Effector CD8-positive, alpha-beta T cell (primary cell): Measurements from ENCODE around the gene NFXL1.
A peak's percentile ranks its signal among the peaks of the same experiment; 100 is the strongest.
"Not testable (repeated sequence)": the region's sequence is repeated elsewhere in the genome, so short reads cannot be mapped to it uniquely, and the experiment has no call there.

Experiments used
- DNase-seq: peaks from one replicate; lab custom pipeline; 2025; lab: John Stamatoyannopoulos, UW
- total RNA-seq, 4 experiments: gene quantifications; one replicate each; lab custom pipeline; 2026; lab: John Stamatoyannopoulos, UW

Gene NFXL1
- 17.2 to 25.3 (median 20.1) reads per million in 4 experiments for total RNA-seq

- DNase-seq = peak; percentile 96
Observed at GRCh38 chr4:47914220-47914925, at the start of gene NFXL1. Gene NFXL1 (minus strand): TSS chr4:47914583. CDS start chr4:47914203, 380 bp downstream.

DNA sequence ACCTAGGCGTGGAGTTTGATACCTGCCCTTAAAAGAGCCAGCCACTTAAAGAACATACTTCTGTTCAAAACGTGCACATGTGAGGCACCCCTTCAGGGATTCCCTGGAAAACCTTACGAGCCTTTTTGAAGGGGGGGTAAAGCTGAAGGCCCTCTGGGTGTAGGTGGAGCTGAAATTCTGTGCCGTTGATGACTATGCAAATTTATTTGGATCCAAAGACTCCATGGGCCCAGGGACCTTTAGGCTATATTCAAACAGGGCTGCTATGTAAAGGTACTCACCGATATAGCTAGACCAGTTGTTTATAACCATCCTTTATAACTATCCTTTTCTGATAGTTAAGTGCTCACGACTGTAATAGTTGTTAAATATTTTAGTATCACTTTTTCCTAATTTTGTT lies 40.3 kb upstream of the NFXL1 start:
- DNase-seq = no peak

- DNase-seq = no peak
Observed at GRCh38 chr4:47954245-47954644, 39.9 kb upstream of the NFXL1 start.

- DNase-seq = no peak
Observed at GRCh38 chr4:47945930-47946726, 31.7 kb upstream of the NFXL1 start.

- no peak for DNase-seq
Observed at GRCh38 chr4:47942081-47942819, 27.9 kb upstream of the NFXL1 start.

DNA sequence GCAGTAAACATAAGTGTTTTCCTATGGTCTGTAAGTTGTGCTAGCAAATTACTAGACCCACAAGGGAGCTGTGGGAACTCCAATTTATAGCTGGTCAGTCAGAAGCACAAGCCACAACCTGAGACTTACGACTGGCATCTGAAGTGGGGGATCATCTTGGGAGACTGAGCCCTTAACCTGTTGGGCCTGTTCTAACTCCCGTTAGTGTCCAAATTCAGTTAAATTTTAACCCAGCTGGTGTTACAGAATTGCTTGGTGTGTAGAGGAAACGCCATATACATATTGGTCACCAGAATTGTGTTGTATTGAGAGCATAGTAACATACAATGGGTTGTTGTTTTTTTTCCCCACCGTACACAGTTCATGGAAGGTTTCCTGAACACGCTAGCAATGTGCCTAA lies 25.1 kb upstream of the NFXL1 start:
- no peak for DNase-seq

DNA sequence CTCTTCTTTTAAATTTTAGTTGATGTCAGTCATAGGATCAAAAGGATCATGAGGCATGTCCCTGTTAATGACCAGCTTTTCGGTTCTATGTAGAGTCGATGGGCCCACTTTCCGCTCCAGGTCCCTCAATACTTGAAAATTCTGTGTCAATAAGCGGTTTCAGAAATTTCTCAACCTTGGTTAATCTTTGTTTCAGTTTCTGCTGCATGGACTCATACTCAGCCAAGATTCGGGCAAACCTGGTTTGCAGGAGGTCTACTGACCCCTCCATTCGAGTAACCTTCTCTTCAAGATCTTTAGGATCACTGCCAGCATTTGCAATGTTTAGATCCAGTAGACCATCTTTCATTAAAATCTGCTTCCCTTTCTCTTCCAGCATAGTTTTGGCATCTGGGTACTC lies 22.0 kb upstream of the NFXL1 start:
- DNase-seq = no peak

DNA sequence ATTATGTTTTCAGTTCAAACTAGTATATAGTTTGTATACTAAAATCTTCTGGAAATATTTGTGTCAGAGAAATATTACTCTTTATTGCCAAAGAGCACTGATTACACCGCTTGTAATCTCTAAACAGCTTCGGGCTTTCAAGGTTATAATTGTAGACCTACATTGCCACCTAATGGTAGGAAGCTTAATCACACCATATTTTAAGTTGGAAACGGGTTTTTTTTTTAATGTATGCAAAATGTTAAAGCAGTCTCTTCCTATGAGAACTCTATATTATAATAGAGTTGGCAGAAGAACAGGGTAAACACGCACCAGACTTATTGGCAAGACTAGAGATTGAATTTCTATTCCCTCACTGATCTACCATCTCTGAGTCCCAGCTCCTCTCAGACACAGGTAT lies 19.5 kb upstream of the NFXL1 start:
- no peak for DNase-seq

- DNase-seq = no peak
Observed at GRCh38 chr4:47930971-47931804, 16.8 kb upstream of the NFXL1 start.

DNA sequence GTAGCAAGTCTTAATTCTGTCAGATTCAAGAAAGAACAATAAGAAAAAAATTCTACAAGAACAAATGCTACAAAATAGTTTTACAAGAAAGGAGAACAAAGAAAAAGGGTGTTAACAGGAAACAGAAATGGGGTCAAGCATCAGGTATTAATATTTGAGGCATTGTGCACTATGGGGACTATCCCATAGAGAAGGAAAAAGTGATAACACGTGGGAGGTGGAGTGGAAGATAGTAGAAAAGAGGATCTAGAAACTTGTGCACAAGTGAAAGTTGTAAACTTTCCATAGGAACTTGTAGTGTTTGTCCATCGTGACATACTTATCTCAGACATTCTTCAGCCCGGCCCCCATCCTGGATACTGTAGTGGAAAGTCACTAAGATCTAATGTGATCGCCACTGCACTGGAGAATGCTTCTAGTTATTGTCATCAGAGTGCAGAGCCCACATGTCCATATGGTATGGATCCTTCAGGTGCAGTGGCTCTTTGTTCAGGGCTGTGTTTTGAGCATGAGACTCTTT lies 15.4 kb upstream of the NFXL1 start:
- no peak for DNase-seq

DNA sequence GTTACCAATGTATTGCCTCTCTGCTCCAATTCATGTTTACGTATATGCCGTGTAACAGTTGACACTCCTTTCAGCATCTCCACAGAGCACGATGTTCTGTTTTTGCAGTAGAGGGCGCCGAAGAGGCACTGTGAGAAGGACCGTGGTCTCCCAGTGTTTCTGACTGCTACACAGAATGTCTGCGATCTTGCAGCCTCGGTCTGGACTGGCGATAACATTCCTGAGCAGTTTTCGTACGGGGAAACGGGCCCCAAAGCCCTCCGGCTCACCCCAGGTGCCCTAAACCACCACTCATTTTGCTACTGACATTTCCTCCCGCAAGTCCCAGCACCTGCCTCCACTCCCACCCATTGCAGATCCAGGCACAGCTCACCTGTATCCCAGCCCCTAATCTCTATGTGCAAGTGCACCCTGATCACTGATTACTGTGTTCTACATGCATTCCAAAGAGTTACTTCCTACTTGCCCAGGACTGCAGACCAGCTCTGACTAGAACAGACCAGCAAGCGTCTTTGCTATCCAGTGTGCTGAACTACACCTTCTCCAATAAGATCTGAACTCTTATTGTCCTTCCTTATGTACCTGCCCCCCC lies 12.4 kb upstream of the NFXL1 start:
- peak; percentile 22 for DNase-seq

DNA sequence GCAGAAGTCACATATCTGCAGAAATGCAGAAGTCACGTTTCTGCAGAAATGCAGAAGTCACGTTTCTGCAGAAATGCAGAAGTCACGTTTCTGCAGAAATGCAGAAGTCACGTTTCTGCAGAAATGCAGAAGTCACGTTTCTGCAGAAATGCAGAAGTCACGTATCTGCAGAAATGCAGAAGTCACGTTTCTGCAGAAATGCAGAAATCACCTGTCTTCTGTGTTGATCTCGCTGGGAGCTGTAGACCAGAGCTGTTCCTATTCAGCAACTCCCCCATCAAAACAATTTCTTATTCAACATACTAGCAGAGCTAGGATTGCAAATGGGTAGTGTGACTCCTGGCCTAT lies 8.9 kb upstream of the NFXL1 start:
- DNase-seq = not testable (repeated sequence)

- DNase-seq = not testable (repeated sequence)
Observed at GRCh38 chr4:47922436-47923260, 8.3 kb upstream of the NFXL1 start.

- not testable (repeated sequence) for DNase-seq
Observed at GRCh38 chr4:47917163-47917562, 2.8 kb upstream of the NFXL1 start.

- DNase-seq = no peak
Observed at GRCh38 chr4:47915378-47915777, 995 bp upstream of the NFXL1 start.

GRCh38 chr4:47914926-47915237 lies 499 bp upstream of the NFXL1 start:
- DNase-seq = no peak

DNA sequence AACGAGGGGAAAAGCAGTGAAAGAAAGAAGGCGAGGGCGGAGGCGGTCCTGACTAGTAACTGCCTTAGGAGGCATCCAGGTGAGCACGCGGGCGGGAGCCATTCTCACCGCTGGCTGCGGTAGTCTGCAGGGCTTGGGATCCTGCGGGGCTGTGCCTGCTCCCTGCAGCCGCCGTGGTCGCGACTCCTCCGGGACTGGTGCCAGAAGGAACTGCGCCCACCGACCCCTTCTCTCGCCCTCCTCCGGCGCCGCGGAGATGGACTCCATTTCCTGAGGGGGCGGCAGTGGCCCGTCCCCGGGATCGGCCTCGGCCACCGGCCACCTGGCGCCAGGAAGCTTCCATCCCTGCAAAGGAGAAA lies 543 bp downstream of the NFXL1 start:
- DNase-seq = no peak

DNA sequence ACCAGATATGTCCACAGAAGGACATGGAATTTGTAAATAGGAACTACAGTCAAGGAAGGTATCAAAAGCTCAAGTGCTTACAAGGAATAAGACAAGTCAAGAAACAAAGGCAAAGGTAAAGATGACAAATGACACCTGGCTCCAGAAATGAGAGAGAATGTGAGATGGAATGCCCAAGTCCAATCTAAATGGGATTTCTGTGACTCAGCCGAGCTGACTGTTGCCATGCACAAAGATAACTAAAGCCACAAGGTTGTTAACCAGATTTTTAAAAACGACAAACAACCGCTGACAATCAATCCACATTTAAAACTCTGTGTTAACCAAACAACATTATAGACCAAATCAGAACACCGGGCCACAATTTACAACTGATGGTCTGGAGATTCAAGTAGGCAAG lies 1.1 kb downstream of the NFXL1 start:
- no peak for DNase-seq

- no peak for DNase-seq
Observed at GRCh38 chr4:47907089-47907646, 7.2 kb downstream of the NFXL1 start.

- no peak for DNase-seq
Observed at GRCh38 chr4:47899639-47900038, 14.7 kb downstream of the NFXL1 start.
